SKM-1 treated with dmso at 0.1 percent for 144 hours (cell line): Measurements from ENCODE around the gene EDEM3.

Experiments used
- DNase-seq: peaks from one replicate; lab custom pipeline; 2025; ENCODE audit not compliant: unreplicated experiment; lab: John Stamatoyannopoulos, UW

Gene EDEM3

DNA sequence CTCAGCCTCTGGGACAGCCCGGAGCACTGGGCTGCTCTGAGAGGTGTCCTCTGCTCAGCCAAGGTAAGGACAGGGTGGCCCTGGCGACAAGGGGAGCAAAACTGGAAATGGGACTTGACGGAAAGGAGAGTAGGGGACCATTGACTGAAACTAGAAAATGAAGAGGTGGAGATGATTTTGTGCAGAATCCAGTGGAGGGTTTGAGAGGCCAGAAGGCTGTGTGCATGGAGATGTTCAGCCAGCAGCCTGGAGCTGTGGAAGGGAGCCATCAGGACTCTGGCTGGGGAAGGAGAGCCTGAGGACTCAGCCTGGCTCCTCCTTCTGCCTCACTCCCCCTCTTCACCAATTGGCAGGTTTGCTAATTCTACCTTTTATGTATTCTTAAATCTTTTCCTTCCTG is 114.2 kb downstream of the EDEM3 start:
- no peak for DNase-seq
